Glutamatergic neuron (in vitro differentiated cells): ENCODE data around the gene ATP8A2. TPM values are rescaled to one million over a fixed set of nuclear protein-coding genes. Genes with fewer than 3 reads are reported as not detected.

Experiments used
- DNase-seq: peaks from one replicate; pipeline ENCODE4 v3.0.0; 2022
- H3K27ac Mint-ChIP-seq: one replicate; pipeline ENCODE4 v1.8.0; 2020; ENCODE audit warnings: mild to moderate bottlenecking, mixed read lengths, inconsistent platforms; ENCODE audit not compliant: unreplicated experiment
- H3K27me3 Mint-ChIP-seq: one replicate; pipeline ENCODE4 v1.8.0; 2020; ENCODE audit warnings: mild to moderate bottlenecking, moderate library complexity, mixed read lengths, inconsistent platforms; ENCODE audit not compliant: unreplicated experiment
- H3K36me3 Mint-ChIP-seq: one replicate; pipeline ENCODE4 v1.8.0; 2020; ENCODE audit warnings: mild to moderate bottlenecking, mixed read lengths, inconsistent platforms; ENCODE audit not compliant: unreplicated experiment
- H3K4me1 Mint-ChIP-seq: one replicate; pipeline ENCODE4 v1.8.0; 2020; ENCODE audit warnings: mild to moderate bottlenecking, low read depth, mixed read lengths, inconsistent platforms; ENCODE audit not compliant: unreplicated experiment
- H3K4me3 Mint-ChIP-seq: one replicate; pipeline ENCODE4 v1.8.0; 2020; ENCODE audit warnings: mild to moderate bottlenecking, mixed read lengths, inconsistent platforms; ENCODE audit not compliant: unreplicated experiment
- H3K9me3 Mint-ChIP-seq: one replicate; pipeline ENCODE4 v1.8.0; 2020; ENCODE audit warnings: mild to moderate bottlenecking, moderate library complexity, mixed read lengths, inconsistent platforms; ENCODE audit not compliant: unreplicated experiment
- total RNA-seq: library from RNA; stranded (reverse); fragmentation: NEBNext Ultra II Directional; extraction: Animal tissue kit (Norgen Biotek cat#: 25700); gene quantifications from one replicate; pipeline ENCODE4 v1.2.1, GENCODE V29; 2021; ENCODE audit not compliant: unreplicated experiment
- TF ChIP-seq, protein P1 (sequence below): fragments of 200-600 bp; sonication (generic); IDR thresholded peaks from one replicate; pipeline ENCODE4 v1.5.0; 2021; ENCODE audit not compliant: partially characterized antibody, unreplicated experiment

ATP8A2 gene
- total RNA-seq, 1 donor from 2014 or later, result 70.1 TPM

DNA sequence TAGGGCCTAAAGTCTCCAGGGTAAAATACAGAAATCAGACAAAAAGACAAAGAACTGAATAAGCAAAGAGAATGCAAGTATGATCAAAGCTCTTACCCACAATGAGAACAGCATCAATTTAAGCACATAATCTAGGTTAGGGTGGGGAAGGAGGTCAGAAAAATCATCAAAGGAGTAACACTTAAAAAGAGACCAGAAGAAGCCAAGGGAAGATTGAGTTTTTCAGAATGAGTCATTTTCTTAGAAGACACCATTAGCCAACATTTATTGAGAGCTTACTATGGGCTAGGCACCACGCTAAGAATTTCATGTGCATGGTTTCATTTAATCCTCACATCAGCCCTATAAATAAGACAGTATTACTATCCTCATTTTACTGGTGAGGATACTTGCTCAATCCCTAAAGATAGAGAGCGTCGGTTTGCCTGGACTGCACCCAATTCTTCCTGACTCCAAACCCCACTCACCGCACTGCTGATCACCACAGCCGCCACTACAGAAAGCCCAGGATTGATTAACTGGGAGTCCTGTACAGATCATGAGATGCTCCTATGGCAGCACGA lies 681.7 kb downstream of the ATP8A2 start:
- H3K4me1 Mint-ChIP-seq, result peaks cover 23% of the 10 kb centered on the region
- peaks cover 11% of the 10 kb centered on the region for H3K9me3 Mint-ChIP-seq
- no peak for DNase-seq
- no peaks in the 10 kb centered on the region for H3K36me3 Mint-ChIP-seq
- H3K4me3 Mint-ChIP-seq, result no peak overlapping the region
- peaks cover 11% of the 10 kb centered on the region for H3K27me3 Mint-ChIP-seq
- no peak overlapping the region for H3K27ac Mint-ChIP-seq
- TF ChIP-seq, protein P1, sequence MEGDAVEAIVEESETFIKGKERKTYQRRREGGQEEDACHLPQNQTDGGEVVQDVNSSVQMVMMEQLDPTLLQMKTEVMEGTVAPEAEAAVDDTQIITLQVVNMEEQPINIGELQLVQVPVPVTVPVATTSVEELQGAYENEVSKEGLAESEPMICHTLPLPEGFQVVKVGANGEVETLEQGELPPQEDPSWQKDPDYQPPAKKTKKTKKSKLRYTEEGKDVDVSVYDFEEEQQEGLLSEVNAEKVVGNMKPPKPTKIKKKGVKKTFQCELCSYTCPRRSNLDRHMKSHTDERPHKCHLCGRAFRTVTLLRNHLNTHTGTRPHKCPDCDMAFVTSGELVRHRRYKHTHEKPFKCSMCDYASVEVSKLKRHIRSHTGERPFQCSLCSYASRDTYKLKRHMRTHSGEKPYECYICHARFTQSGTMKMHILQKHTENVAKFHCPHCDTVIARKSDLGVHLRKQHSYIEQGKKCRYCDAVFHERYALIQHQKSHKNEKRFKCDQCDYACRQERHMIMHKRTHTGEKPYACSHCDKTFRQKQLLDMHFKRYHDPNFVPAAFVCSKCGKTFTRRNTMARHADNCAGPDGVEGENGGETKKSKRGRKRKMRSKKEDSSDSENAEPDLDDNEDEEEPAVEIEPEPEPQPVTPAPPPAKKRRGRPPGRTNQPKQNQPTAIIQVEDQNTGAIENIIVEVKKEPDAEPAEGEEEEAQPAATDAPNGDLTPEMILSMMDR, result no peak

DNA sequence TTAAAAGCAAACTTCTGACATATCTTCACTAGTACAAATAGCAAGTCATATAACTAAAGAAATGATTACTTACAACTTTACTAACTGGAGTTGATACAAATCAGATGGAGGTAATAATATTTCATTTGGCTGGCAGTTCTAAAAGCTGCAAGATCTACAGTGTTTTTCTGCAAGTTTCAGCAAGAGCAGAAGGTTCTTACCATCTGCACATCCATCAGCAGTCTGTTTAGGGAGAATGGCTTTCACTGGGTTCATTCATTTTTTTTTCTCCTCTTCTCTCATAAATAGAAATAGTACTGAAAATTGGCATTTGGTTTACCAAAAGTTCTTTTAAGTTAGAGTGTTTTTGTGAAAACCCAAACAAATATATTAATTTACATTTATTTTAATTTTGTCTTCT lies 683.1 kb downstream of the ATP8A2 start:
- H3K9me3 Mint-ChIP-seq, result peaks cover 8% of the 10 kb centered on the region
- H3K4me1 Mint-ChIP-seq, result peaks cover 21% of the 10 kb centered on the region
- DNase-seq, result no peak
- H3K27ac Mint-ChIP-seq, result no peak overlapping the region
- peaks cover 4% of the 10 kb centered on the region for H3K27me3 Mint-ChIP-seq
- no peaks in the 10 kb centered on the region for H3K36me3 Mint-ChIP-seq
- H3K4me3 Mint-ChIP-seq, result no peak overlapping the region
- TF ChIP-seq, protein P1, result no peak

DNA sequence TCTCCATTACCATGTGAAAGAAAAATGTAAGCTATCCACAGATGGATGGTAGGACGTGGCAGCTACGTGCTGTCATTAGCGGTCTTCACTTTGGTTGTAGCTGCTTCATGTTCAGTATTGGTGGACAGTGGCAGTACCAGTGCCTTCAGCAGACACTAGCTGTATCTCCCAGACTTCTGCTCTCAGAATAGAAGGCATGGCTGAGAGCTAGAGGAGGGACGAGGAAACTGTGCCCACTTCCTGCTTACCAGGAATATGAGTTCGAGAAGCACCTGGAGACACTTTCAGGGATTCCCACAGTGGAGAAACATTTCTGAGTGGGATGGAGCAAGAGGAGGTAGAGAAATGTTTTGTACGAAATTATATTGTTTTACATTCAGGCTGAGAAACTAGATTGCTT lies 686.9 kb downstream of the ATP8A2 start:
- H3K9me3 Mint-ChIP-seq, result no peaks in the 10 kb centered on the region
- peaks cover 11% of the 10 kb centered on the region for H3K4me1 Mint-ChIP-seq
- no peak overlapping the region for H3K27ac Mint-ChIP-seq
- H3K27me3 Mint-ChIP-seq, result no peaks in the 10 kb centered on the region
- DNase-seq, result no peak
- TF ChIP-seq, protein P1, result no peak
- H3K36me3 Mint-ChIP-seq, result no peaks in the 10 kb centered on the region
- no peak overlapping the region for H3K4me3 Mint-ChIP-seq

DNA sequence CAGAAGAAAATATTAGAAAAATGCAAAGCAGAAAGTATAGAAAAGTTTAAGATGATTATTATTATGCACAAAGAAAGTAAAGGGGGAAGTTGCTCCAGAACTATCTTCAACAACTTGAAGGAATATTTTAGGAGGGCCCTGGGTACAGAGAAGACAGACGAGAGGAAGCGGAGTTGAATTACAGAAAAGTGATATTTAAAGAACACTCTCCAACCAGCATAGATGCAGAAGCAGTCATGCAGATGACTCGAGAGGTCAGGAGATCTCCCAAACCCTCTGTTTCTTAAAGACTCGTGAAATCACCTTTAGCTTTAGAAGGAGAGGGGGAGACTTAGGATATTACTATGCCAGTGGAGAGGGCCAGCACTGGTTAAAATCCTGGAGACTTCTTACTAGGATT lies 688.6 kb downstream of the ATP8A2 start:
- no peaks in the 10 kb centered on the region for H3K36me3 Mint-ChIP-seq
- DNase-seq, result no peak
- H3K27me3 Mint-ChIP-seq, result no peaks in the 10 kb centered on the region
- H3K4me3 Mint-ChIP-seq, result no peak overlapping the region
- TF ChIP-seq, protein P1, result no peak
- H3K27ac Mint-ChIP-seq, result no peak overlapping the region
- no peaks in the 10 kb centered on the region for H3K9me3 Mint-ChIP-seq
- H3K4me1 Mint-ChIP-seq, result peaks cover 4% of the 10 kb centered on the region

DNA sequence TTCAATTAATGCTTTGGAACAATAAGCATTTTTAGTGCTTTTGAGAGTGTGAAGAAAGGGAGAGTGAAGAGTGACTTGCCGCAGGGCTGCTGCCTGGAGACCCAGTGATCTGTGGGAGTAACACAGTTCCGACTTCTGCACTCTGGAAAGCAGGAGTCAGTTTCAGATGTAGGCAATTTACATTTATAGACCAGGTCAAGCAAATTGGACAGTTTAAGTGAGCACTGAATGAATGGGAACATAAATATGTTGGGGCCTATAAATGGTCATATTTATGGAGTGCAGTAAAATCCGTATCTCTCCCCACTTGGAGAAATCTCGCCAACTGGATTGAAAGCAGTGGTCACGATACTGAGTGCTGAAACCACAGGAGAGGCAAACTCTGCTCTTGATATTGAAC lies 689.5 kb downstream of the ATP8A2 start:
- Mint-ChIP-seq H3K4me1 (peaks cover 4% of the 10 kb centered on the region), H3K36me3 (no peaks in the 10 kb centered on the region), H3K27me3 (no peaks in the 10 kb centered on the region)

More for the DNA sequence above, 689.5 kb downstream of the ATP8A2 start:
- H3K4me3 Mint-ChIP-seq, result no peak overlapping the region
- DNase-seq, result no peak
- H3K27ac Mint-ChIP-seq, result no peak overlapping the region
- TF ChIP-seq, protein P1, result no peak
- H3K9me3 Mint-ChIP-seq, result no peaks in the 10 kb centered on the region
